Gastrocnemius medialis (tissue), 4 donors: Measurements from ENCODE around the gene HS3ST5. TPM values are rescaled to one million over a fixed set of nuclear protein-coding genes. Genes with fewer than 3 reads are reported as not detected.
"Not testable (repeated sequence)": the region's sequence is repeated elsewhere in the genome, so short reads cannot be mapped to it uniquely, and the experiment has no call there.

Experiments used
- ATAC-seq, 2 donors: fragments of 150-250 bp; one replicate each; pipeline ENCODE4 v1.9.1; 2016
- DNase-seq, 2 donors: peaks; one replicate each; pipeline ENCODE4 v3.0.0-alpha.2; 2019
- H3K27ac ChIP-seq, 4 donors: fragments of 200-600 bp; sonication (generic); 1 replicate in 1 of 4; 2 replicates in 3 of 4; pipeline ENCODE4 v1.5.1; 2016 to 2018; ENCODE audit warnings: mild to moderate bottlenecking in 2 of 4, moderate library complexity in 1 of 4
- H3K27me3 ChIP-seq, 3 donors: fragments of 200-600 bp; sonication (generic) in 2 of 3; 1 replicate in 1 of 3; 2 replicates in 2 of 3; pipeline versions ENCODE4 v1.5.1 to v1.6.0; 2016 to 2019; ENCODE audit warnings: mild to moderate bottlenecking in 1 of 3, moderate library complexity in 1 of 3
- H3K36me3 ChIP-seq, 2 donors: fragments of 200-600 bp; sonication (generic) in 1 of 2; one replicate each; pipeline ENCODE4 v1.5.1; 2017 to 2018
- H3K4me1 ChIP-seq, 2 donors: fragments of 200-600 bp; sonication (generic) in 1 of 2; one replicate each; pipeline ENCODE4 v1.5.1; 2016 to 2017; ENCODE audit warnings: mild to moderate bottlenecking in 2 of 2
- H3K4me3 ChIP-seq, 4 donors: fragments of 200-600 bp; sonication (generic) in 3 of 4; 1 replicate in 1 of 4; 2 replicates in 3 of 4; pipeline ENCODE4 v1.5.1; 2016 to 2019; ENCODE audit warnings: mild to moderate bottlenecking in 2 of 4
- H3K9me3 ChIP-seq, 3 donors: fragments of 200-600 bp; sonication (generic) in 2 of 3; 1 replicate in 1 of 3; 2 replicates in 2 of 3; pipeline ENCODE4 v1.5.1; 2016 to 2019
- CTCF ChIP-seq, 5 experiments: fragments of 450-650 bp in 3 of 5; fragments of 200-600 bp in 2 of 5; sonication (generic) in 2 of 5; IDR thresholded peaks in 4 of 5; conservative IDR thresholded peaks in 1 of 5; 1 replicate in 4 of 5; 2 replicates in 1 of 5; pipeline ENCODE4 v1.5.1; 2016 to 2019; ENCODE audit warnings: antibody characterized with exemption in 5 of 5, mild to moderate bottlenecking in 3 of 5, moderate library complexity in 3 of 5
- POLR2A ChIP-seq, 2 donors: fragments of 450-650 bp; IDR thresholded peaks; one replicate each; pipeline ENCODE4 v1.6.1; 2017; ENCODE audit warnings: antibody characterized with exemption in 2 of 2, mild to moderate bottlenecking in 2 of 2, moderate library complexity in 2 of 2
- in situ Hi-C, 4 donors: fragments of 200-750 bp; cut with MboI; loops; one replicate each; pipeline versions ENCODE4 v1.15.0 to v1.8.0; 2017; ENCODE audit warnings: low sequenced_read_pairs in 4 of 4
- intact Hi-C: fragments of 100-400 bp; cut with DNase I; formaldehyde crosslinking; loops from one replicate; pipeline ENCODE4 v1.15.1; 2023; ENCODE audit warnings: low total_unique reads
- total RNA-seq, 4 donors: library from RNA; depleted of rRNA; stranded (reverse); fragments of >200 nt; gene quantifications; one replicate each; pipeline versions ENCODE4 v1.1.0 to v1.2.3, GENCODE V29; 2016

The HS3ST5 gene
- total RNA-seq, 4 donors from 2014 or later, result 0.13 to 0.41 TPM; not detected in 2

GRCh38 chr6:114011486-114011885 is 331.3 kb downstream of the HS3ST5 start:
- in situ Hi-C loops, ATAC-seq, H3K4me1 ChIP-seq, H3K4me3 ChIP-seq, H3K27me3 ChIP-seq, H3K27ac ChIP-seq, H3K9me3 ChIP-seq, intact Hi-C loops, H3K36me3 ChIP-seq, DNase-seq: not testable (repeated sequence)

DNA sequence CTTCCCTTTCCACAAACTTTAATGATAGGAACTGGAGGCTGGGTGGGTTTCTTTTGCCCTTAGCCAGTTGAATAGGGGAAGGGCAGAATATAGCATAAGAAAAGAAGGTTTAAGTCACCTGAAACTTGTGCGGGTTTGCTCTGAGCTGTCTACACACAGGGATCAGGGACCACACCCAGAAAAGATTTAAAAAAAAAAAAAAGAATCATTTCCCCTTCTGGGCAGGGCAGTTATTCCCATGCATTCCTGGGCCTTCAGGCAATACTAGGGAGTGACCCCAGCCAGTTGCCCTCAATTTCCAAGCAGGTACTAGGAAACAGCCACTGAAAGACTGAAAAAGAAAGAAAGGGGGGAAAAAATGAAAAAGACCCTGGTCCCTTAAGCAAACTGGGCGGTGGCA is 332.3 kb downstream of the HS3ST5 start:
- DNase-seq (no peak), ATAC-seq (no peak)
- no peaks in the 10 kb centered on the region for H3K9me3 ChIP-seq
- in situ Hi-C loops (no loop called here), intact Hi-C loops (no loop called here)
- no peak overlapping the region for H3K4me3 ChIP-seq
- H3K27me3 ChIP-seq, result no peaks in the 10 kb centered on the region
- no peak overlapping the region for H3K27ac ChIP-seq
- H3K4me1 ChIP-seq, result no peaks in the 10 kb centered on the region
- H3K36me3 ChIP-seq, result no peaks in the 10 kb centered on the region
- TF ChIP-seq CTCF (IDR thresholded peaks at IDR 0.05 in 4 of 5, conservative IDR thresholded peaks at IDR 0.05 in 1 of 5) (no peak), POLR2A (IDR thresholded peaks at IDR 0.05) (no peak)

DNA sequence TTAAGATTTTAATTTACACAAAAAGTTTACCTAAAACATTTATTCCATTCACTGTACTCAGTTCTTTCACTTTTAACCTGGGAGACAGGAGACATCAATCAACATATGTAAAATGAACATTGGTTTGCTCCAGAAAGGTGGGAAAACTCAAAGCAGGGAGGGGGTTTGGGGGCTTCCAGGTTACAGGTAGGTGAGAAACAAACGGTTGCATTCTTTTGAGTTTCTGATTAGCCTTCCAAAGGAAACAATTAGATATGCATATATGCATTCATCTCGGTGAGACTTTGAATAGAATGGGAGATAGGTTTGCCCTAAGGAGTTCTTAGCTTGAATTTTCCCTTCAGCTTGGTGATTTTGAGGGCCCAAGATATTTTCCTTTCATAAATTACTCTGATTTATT is 333.6 kb downstream of the HS3ST5 start:
- no peaks in the 10 kb centered on the region for H3K4me1 ChIP-seq
- H3K27ac ChIP-seq, result no peak overlapping the region
- no peak for TF ChIP-seq POLR2A (IDR thresholded peaks at IDR 0.05)
- TF ChIP-seq CTCF (IDR thresholded peaks at IDR 0.05 in 4 of 5, conservative IDR thresholded peaks at IDR 0.05 in 1 of 5), result no peak
- no peak overlapping the region for H3K4me3 ChIP-seq
- intact Hi-C loops (no loop called here), in situ Hi-C loops (no loop called here)
- DNase-seq (no peak), ATAC-seq (no peak)
- H3K36me3 ChIP-seq, result no peaks in the 10 kb centered on the region
- no peaks in the 10 kb centered on the region for H3K27me3 ChIP-seq
- H3K9me3 ChIP-seq, result no peaks in the 10 kb centered on the region

DNA sequence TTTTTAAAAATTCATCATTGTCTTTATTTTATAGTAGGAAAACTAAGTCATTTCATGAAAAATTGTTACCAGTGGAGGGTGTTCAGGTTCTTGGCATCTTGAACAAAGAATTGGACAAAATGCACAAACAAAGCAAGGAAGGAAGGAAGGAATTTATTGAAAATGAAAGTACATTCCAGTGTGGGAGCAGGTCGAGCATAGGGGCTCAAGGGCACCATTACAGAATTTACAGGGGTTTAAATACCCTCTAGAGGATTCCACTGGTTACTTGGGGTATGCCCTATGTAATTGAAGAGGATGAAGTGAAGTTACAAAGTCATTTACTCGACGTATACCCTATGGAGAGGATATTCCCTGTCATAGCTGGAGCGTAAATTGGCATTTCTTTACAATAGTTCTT is 334.5 kb downstream of the HS3ST5 start:
- intact Hi-C loops, result no loop called here

DNA sequence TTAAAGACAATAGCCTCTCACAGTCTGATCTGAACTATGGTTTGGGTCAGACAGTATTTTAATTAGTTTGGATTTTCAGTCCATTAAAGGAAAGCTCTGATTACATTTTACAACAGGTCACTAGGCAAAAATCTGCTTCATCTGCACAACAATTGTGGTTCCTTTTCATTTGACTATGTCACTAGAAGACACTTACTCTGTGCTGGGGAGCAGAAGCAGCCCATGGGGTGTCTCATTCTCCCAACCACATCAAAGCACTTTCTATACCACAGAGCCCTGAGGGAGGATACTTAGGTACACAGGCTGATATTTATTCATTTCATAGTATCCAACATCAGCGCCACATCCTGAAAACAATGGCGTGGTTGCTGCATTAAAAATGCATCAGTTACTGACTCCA is 335.3 kb downstream of the HS3ST5 start:
- Histone ChIP-seq H3K4me1 (no peaks in the 10 kb centered on the region), H3K27ac (no peak overlapping the region), H3K27me3 (no peaks in the 10 kb centered on the region), H3K36me3 (no peaks in the 10 kb centered on the region), H3K4me3 (no peak overlapping the region), H3K9me3 (no peaks in the 10 kb centered on the region)
- intact Hi-C loops (no loop called here), in situ Hi-C loops (no loop called here)
- TF ChIP-seq CTCF (IDR thresholded peaks at IDR 0.05 in 4 of 5, conservative IDR thresholded peaks at IDR 0.05 in 1 of 5) (no peak), POLR2A (IDR thresholded peaks at IDR 0.05) (no peak)
- ATAC-seq, result no peak
- no peak for DNase-seq

More for the DNA sequence above, 334.5 kb downstream of the HS3ST5 start:
- Histone ChIP-seq H3K27ac (no peak overlapping the region), H3K36me3 (no peaks in the 10 kb centered on the region), H3K9me3 (no peaks in the 10 kb centered on the region), H3K27me3 (no peaks in the 10 kb centered on the region), H3K4me3 (no peak overlapping the region), H3K4me1 (no peaks in the 10 kb centered on the region)
- no peak for DNase-seq
- no peak for ATAC-seq
- in situ Hi-C loops, result no loop called here
- TF ChIP-seq POLR2A (IDR thresholded peaks at IDR 0.05) (no peak), CTCF (IDR thresholded peaks at IDR 0.05 in 4 of 5, conservative IDR thresholded peaks at IDR 0.05 in 1 of 5) (no peak)
